Stomach (tissue), 4 donors: ENCODE results near the gene P2RX4.

Experiments used
- EP300 ChIP-seq: sonication (generic); formaldehyde crosslinking; IDR thresholded peaks from one replicate; pipeline ENCODE4 v1.6.1; 2017; ENCODE audit warnings: antibody characterized with exemption
- POLR2A ChIP-seq, 4 donors: fragments of 450-650 bp; IDR thresholded peaks; one replicate each; pipeline ENCODE4 v1.6.1; 2016; ENCODE audit warnings: antibody characterized with exemption in 4 of 4, control low read depth in 2 of 4, mild to moderate bottlenecking in 1 of 4, moderate library complexity in 1 of 4
- POLR2AphosphoS5 ChIP-seq, 3 donors: sonication (generic); formaldehyde crosslinking; IDR thresholded peaks; one replicate each; pipeline ENCODE4 v1.6.1; 2016; ENCODE audit warnings: antibody characterized with exemption in 3 of 3
- TF ChIP-seq, protein P1 (sequence below), 7 experiments: fragments of 450-650 bp in 4 of 7; fragments of 200-600 bp in 3 of 7; sonication (generic) in 3 of 7; IDR thresholded peaks; one replicate each; pipeline ENCODE4 v1.5.1; 2016 to 2019; ENCODE audit warnings: antibody characterized with exemption in 7 of 7, control low read depth in 2 of 7, mild to moderate bottlenecking in 1 of 7

DNA sequence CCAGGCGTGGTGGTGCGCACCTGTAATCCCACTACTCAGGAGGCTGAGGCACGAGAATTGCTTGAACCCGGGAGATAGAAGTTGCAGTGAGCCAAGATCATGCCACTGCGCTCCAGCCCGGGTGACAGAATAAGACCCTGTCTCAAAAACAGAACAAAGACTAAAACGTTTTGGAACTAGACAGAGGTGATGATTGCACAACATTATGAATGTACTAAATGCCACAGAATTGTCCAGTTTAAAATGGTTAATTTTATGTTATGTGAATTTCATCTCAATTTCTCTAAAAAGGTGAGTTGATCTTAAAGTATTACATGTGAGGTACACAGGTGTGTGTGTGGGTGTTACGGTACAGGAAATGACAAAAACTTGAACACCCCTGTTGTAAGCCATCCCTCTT lies 16.5 kb downstream of the P2RX4 start:
- TF ChIP-seq POLR2AphosphoS5 (IDR thresholded peaks at IDR 0.05) (no peak), POLR2A (IDR thresholded peaks at IDR 0.05) (no peak), EP300 (no peak)
- TF ChIP-seq, protein P1, sequence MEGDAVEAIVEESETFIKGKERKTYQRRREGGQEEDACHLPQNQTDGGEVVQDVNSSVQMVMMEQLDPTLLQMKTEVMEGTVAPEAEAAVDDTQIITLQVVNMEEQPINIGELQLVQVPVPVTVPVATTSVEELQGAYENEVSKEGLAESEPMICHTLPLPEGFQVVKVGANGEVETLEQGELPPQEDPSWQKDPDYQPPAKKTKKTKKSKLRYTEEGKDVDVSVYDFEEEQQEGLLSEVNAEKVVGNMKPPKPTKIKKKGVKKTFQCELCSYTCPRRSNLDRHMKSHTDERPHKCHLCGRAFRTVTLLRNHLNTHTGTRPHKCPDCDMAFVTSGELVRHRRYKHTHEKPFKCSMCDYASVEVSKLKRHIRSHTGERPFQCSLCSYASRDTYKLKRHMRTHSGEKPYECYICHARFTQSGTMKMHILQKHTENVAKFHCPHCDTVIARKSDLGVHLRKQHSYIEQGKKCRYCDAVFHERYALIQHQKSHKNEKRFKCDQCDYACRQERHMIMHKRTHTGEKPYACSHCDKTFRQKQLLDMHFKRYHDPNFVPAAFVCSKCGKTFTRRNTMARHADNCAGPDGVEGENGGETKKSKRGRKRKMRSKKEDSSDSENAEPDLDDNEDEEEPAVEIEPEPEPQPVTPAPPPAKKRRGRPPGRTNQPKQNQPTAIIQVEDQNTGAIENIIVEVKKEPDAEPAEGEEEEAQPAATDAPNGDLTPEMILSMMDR (IDR thresholded peaks at IDR 0.05), result no peak
